Measurements from ENCODE around the gene KCNH2. TPM values are rescaled to one million over a fixed set of nuclear protein-coding genes. Genes with fewer than 3 reads are reported as not detected.

KCNH2 gene
- total and polyA plus RNA-seq, 2 experiments from 2014 or later, result 2.6 to 14.7 TPM

DNA sequence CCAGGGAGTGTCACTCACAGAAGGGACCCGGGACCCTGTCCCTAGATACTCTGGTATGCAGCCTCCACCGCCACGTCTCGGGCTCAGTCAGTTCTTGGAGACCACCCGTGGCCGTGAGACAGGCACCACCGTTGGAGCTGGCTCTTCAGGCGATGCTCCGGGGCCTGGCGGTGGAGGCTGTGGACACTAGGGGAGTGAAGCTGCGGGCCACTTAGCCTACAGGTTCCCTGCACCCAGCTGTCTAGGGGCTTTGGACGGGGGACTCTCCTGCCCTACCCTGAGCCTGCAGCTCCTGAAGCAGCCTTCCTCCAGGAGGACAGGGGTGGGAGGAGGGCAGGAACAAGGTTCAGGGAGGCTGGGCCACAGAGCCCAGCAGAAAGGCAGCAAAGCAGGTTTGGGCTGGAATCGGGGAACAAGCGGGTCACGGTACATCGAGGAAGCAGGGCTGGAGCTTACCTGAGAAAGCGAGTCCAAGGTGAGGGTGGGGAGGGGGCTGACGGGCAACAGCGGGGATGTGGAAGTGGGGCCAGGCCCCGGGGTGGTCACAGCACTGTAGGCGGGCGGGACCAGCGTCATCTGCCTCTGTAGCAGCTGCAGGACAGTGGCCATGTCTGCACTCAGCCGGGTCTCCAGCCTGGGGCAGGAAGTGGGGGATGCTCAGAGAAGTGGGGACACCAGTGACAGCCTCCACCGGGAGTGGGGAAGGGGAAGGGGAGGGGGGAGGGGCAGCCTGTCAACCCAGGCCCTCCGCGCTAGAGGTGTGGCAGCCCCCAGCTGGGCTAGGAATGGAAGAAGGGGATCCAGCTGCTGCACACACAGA lies 31.5 kb downstream of the KCNH2 start (continued):
- TF ChIP-seq, protein P1, sequence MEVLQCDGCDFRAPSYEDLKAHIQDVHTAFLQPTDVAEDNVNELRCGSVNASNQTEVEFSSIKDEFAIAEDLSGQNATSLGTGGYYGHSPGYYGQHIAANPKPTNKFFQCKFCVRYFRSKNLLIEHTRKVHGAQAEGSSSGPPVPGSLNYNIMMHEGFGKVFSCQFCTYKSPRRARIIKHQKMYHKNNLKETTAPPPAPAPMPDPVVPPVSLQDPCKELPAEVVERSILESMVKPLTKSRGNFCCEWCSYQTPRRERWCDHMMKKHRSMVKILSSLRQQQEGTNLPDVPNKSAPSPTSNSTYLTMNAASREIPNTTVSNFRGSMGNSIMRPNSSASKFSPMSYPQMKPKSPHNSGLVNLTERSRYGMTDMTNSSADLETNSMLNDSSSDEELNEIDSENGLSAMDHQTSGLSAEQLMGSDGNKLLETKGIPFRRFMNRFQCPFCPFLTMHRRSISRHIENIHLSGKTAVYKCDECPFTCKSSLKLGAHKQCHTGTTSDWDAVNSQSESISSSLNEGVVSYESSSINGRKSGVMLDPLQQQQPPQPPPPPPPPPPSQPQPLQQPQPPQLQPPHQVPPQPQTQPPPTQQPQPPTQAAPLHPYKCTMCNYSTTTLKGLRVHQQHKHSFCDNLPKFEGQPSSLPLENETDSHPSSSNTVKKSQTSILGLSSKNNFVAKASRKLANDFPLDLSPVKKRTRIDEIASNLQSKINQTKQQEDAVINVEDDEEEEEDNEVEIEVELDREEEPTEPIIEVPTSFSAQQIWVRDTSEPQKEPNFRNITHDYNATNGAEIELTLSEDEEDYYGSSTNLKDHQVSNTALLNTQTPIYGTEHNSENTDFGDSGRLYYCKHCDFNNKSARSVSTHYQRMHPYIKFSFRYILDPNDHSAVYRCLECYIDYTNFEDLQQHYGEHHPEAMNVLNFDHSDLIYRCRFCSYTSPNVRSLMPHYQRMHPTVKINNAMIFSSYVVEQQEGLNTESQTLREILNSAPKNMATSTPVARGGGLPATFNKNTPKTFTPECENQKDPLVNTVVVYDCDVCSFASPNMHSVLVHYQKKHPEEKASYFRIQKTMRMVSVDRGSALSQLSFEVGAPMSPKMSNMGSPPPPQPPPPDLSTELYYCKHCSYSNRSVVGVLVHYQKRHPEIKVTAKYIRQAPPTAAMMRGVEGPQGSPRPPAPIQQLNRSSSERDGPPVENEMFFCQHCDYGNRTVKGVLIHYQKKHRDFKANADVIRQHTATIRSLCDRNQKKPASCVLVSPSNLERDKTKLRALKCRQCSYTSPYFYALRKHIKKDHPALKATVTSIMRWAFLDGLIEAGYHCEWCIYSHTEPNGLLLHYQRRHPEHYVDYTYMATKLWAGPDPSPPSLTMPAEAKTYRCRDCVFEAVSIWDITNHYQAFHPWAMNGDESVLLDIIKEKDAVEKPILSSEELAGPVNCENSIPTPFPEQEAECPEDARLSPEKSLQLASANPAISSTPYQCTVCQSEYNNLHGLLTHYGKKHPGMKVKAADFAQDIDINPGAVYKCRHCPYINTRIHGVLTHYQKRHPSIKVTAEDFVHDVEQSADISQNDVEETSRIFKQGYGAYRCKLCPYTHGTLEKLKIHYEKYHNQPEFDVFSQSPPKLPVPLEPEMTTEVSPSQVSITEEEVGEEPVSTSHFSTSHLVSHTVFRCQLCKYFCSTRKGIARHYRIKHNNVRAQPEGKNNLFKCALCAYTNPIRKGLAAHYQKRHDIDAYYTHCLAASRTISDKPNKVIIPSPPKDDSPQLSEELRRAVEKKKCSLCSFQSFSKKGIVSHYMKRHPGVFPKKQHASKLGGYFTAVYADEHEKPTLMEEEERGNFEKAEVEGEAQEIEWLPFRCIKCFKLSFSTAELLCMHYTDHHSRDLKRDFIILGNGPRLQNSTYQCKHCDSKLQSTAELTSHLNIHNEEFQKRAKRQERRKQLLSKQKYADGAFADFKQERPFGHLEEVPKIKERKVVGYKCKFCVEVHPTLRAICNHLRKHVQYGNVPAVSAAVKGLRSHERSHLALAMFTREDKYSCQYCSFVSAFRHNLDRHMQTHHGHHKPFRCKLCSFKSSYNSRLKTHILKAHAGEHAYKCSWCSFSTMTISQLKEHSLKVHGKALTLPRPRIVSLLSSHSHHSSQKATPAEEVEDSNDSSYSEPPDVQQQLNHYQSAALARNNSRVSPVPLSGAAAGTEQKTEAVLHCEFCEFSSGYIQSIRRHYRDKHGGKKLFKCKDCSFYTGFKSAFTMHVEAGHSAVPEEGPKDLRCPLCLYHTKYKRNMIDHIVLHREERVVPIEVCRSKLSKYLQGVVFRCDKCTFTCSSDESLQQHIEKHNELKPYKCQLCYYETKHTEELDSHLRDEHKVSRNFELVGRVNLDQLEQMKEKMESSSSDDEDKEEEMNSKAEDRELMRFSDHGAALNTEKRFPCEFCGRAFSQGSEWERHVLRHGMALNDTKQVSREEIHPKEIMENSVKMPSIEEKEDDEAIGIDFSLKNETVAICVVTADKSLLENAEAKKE (CRISPR knock-in tag; IDR thresholded peaks at IDR 0.05), result no peak
- no peak for TF ChIP-seq STAT1 (IDR thresholded peaks at IDR 0.05; ENCODE audit: unreplicated experiment)
- TF ChIP-seq JUNB (IDR thresholded peaks at IDR 0.05; ENCODE audit: unreplicated experiment), result no peak
- no peak for TF ChIP-seq EZH2 (IDR thresholded peaks at IDR 0.05; ENCODE audit: low read depth, unreplicated experiment)

DNA sequence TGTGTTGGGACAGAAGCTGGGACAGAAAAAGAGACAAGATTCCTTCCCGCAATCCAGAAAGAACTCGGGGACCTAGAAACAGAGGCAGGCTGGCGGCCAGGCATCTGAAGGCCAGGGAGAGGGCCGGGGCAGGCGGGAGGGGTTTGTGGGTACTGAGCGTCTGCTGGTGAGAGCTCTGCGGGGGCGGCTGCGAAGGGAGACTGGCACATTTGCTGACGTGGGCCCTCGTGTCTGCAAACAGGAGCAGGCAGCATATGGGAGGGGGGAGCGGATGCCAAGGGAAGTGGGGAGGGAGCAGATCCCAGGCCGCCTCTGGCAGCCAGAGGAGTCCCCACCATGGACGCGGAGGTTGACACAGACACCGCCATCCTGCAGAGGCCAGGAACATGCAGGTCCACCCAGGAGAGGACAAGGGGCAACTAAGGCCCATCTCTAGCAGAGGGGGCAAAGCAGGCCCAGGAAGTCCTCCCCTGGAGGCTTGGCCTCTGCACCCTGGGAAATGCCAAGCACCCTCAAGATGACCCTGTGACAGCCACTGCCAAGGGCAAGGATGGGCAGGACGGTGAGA lies 32.2 kb downstream of the KCNH2 start:
- Histone ChIP-seq H3K27me3 (ENCODE audit: insufficient read depth) (peaks cover 15% of the 10 kb centered on the region), H3K4me2 (no peak overlapping the region), H3K4me3 (no peak overlapping the region), H3K36me3 (ENCODE audit: insufficient read depth) (no peaks in the 10 kb centered on the region), H3F3A (replicated peaks; ENCODE audit: low read depth) (0 out of 2 replicates have a peak, but pooled peaks cover 3% of the 10 kb centered on the region), H2AFZ (no peak overlapping the region), H3K9me2 (ENCODE audit: insufficient read depth) (no peaks in the 10 kb centered on the region), H4K20me1 (replicated peaks; ENCODE audit: insufficient read depth) (no peaks in the 10 kb centered on the region; the same call in 1 of the 2 replicates), H3K27ac (ENCODE audit: low read depth) (no peak overlapping the region), H3K79me2 (replicated peaks; ENCODE audit: insufficient read depth) (no peaks in the 10 kb centered on the region), H3K4me1 (ENCODE audit: insufficient read depth) (peaks cover 23% of the 10 kb centered on the region)
- Mint-ChIP-seq H3K4me1 (peaks cover 41% of the 10 kb centered on the region), H3K4me3 (no peak overlapping the region), H3K9me3 (no peaks in the 10 kb centered on the region), H3K36me3 (ENCODE audit: low read depth) (no peaks in the 10 kb centered on the region), H3K27me3 (ENCODE audit: insufficient read depth, low read depth, poor library complexity) (peaks cover 18% of the 10 kb centered on the region), H3K27ac (no peak overlapping the region)
- DNase-seq (ENCODE audit: low spot score) (no peak), ATAC-seq (no peak)
- TF ChIP-seq, protein P1 (CRISPR knock-in tag; IDR thresholded peaks at IDR 0.05), result no peak
- TF ChIP-seq EZH2 (IDR thresholded peaks at IDR 0.05; ENCODE audit: low read depth, unreplicated experiment) (no peak), STAT1 (IDR thresholded peaks at IDR 0.05; ENCODE audit: unreplicated experiment) (no peak), CREB1 (CRISPR knock-in tag; IDR thresholded peaks at IDR 0.05; ENCODE audit: low read depth) (no peak), EZH2phosphoT487 (IDR thresholded peaks at IDR 0.05; ENCODE audit: unreplicated experiment) (no peak)

Measured in GM23338 (cell line).